SK-N-SH (cell line): Measurements from ENCODE around the gene P2RY6. TPM values are rescaled to one million over a fixed set of nuclear protein-coding genes. Genes with fewer than 3 reads are reported as not detected.

ENCODE experiments used
- CTCF ChIA-PET: fragments of 300-600, 350-600 bp; formaldehyde crosslinking; extraction: SDS; loops from one replicate; lab custom pipeline; 2021; lab: Yijun Ruan, JAX
- POLR2A ChIA-PET: fragments of 350-600 bp; sonication (Branson Sonifier 250); formaldehyde crosslinking; extraction: SDS; loops from one replicate; lab custom pipeline; 2020; ENCODE audit warnings: antibody characterized with exemption, inconsistent platforms; lab: Yijun Ruan, JAX
- DNase-seq: peaks from one replicate; pipeline ENCODE4 v3.0.0; 2012
- H2AFZ ChIP-seq: fragments of 200-600 bp; sonication (generic); 2 replicates; pipeline ENCODE4 v1.8.1; 2016; ENCODE audit warnings: antibody characterized with exemption, mild to moderate bottlenecking, low read depth
- H3F3A ChIP-seq: fragments of 200-600 bp; sonication (generic); replicated peaks from 2 replicates; pipeline ENCODE3; 2016; ENCODE audit warnings: antibody characterized with exemption, mild to moderate bottlenecking; ENCODE audit not compliant: insufficient read depth
- H3K27ac ChIP-seq, 2 experiments: fragments of 200-500 bp in 1 of 2; fragments of 200-600 bp in 1 of 2; sonication (Bioruptor generic) in 1 of 2; sonication (generic), shearing (Covaris generic) in 1 of 2; 2 replicates each; pipeline versions ENCODE4 v1.5.1 to v1.6.1; 2014 to 2016; ENCODE audit warnings: low read depth in 2 of 2, inconsistent platforms in 1 of 2, low read length in 1 of 2, mild to moderate bottlenecking in 1 of 2, mixed read lengths in 1 of 2
- H3K27me3 ChIP-seq: fragments of 200-600 bp; sonication (generic), shearing (Covaris generic); 2 replicates; pipeline ENCODE4 v1.6.1; 2016; ENCODE audit warnings: mixed run types; ENCODE audit not compliant: insufficient read depth
- H3K36me3 ChIP-seq, 2 experiments: fragments of 200-500 bp in 1 of 2; fragments of 200-600 bp in 1 of 2; sonication (Bioruptor generic) in 1 of 2; sonication (generic) in 1 of 2; replicated peaks in 1 of 2; 2 replicates each; pipeline versions ENCODE3 to v1.5.1; 2014 to 2016; ENCODE audit warnings: low read length in 1 of 2, mild to moderate bottlenecking in 1 of 2; ENCODE audit not compliant: insufficient read depth in 2 of 2, control insufficient read depth in 1 of 2
- H3K4me1 ChIP-seq, 2 experiments: fragments of 200-500 bp in 1 of 2; fragments of 200-600 bp in 1 of 2; sonication (Bioruptor generic) in 1 of 2; sonication (generic), shearing (Covaris generic) in 1 of 2; 2 replicates each; pipeline versions ENCODE4 v1.5.1 to v1.6.1; 2014 to 2016; ENCODE audit warnings: low read depth in 1 of 2, low read length in 1 of 2, mixed run types in 1 of 2; ENCODE audit not compliant: insufficient read depth in 2 of 2, control insufficient read depth in 1 of 2
- H3K4me2 ChIP-seq: fragments of 200-600 bp; sonication (generic), shearing (Covaris generic); 2 replicates; pipeline ENCODE4 v1.6.1; 2017; ENCODE audit warnings: mixed run types
- H3K4me3 ChIP-seq, 2 experiments: fragments of 200-500 bp in 1 of 2; fragments of 200-600 bp in 1 of 2; sonication (Bioruptor generic) in 1 of 2; sonication (generic), shearing (Covaris generic) in 1 of 2; 2 replicates each; pipeline versions ENCODE4 v1.5.1 to v1.8.1; 2014 to 2016; ENCODE audit warnings: low read depth in 2 of 2, inconsistent platforms in 1 of 2, low read length in 1 of 2, mild to moderate bottlenecking in 1 of 2, mixed read lengths in 1 of 2, moderate library complexity in 1 of 2
- H3K79me2 ChIP-seq: fragments of 200-600 bp; sonication (generic); 2 replicates; pipeline ENCODE4 v1.8.1; 2017; ENCODE audit warnings: mild to moderate bottlenecking; ENCODE audit not compliant: insufficient read depth
- H3K9ac ChIP-seq: fragments of 200-600 bp; sonication (generic); 2 replicates; pipeline ENCODE4 v1.6.1; 2017; ENCODE audit warnings: mixed run types
- H3K9me2 ChIP-seq: fragments of 200-600 bp; sonication (generic); 2 replicates; pipeline ENCODE4 v1.6.1; 2017; ENCODE audit warnings: mixed run types
- H3K9me3 ChIP-seq: fragments of 200-600 bp; sonication (generic); 2 replicates; pipeline ENCODE4 v1.6.1; 2017; ENCODE audit warnings: mixed run types, mild to moderate bottlenecking, moderate library complexity
- H4K20me1 ChIP-seq: fragments of 200-600 bp; sonication (generic); 2 replicates; pipeline ENCODE4 v1.6.1; 2017; ENCODE audit warnings: mild to moderate bottlenecking, mixed run types; ENCODE audit not compliant: insufficient read depth
- CHD2 ChIP-seq: fragments of 150-350 bp; IDR thresholded peaks from 2 replicates; pipeline ENCODE4 v1.6.1; 2018; ENCODE audit warnings: low read length; ENCODE audit not compliant: partially characterized antibody
- CTCF ChIP-seq: fragments of 200-600 bp; sonication (generic); IDR thresholded peaks from 2 replicates; pipeline ENCODE4 v1.6.1; 2017; ENCODE audit warnings: antibody characterized with exemption, mild to moderate bottlenecking, moderate library complexity
- ELF1 ChIP-seq: IDR thresholded peaks from 2 replicates; pipeline ENCODE4 v1.4.0; 2012
- EP300 ChIP-seq, 2 experiments: IDR thresholded peaks; 2 replicates each; pipeline versions ENCODE4 v1.4.0 to v1.6.1; 2012; ENCODE audit warnings: borderline replicate concordance in 1 of 2, low read depth in 1 of 2, low read length in 1 of 2
- EZH2phosphoT487 ChIP-seq: fragments of 200-600 bp; sonication (generic); IDR thresholded peaks from 2 replicates; pipeline ENCODE4 v1.6.1; 2017; ENCODE audit warnings: low read depth, mixed run types, mild to moderate bottlenecking, antibody characterized with exemption, moderate library complexity, borderline replicate concordance
- FOSL2 ChIP-seq: IDR thresholded peaks from 2 replicates; pipeline ENCODE4 v1.4.0; 2012; ENCODE audit warnings: low read depth, mild to moderate bottlenecking, moderate library complexity, borderline replicate concordance
- FOXJ3 ChIP-seq: sonication (generic); formaldehyde crosslinking; IDR thresholded peaks from 2 replicates; pipeline ENCODE4 v1.5.1; 2020; ENCODE audit warnings: mild to moderate bottlenecking, missing genetic modification reagents
- FOXM1 ChIP-seq: IDR thresholded peaks from 2 replicates; pipeline ENCODE4 v1.4.0; 2012; ENCODE audit warnings: low read depth, mild to moderate bottlenecking
- GABPA ChIP-seq: IDR thresholded peaks from 2 replicates; pipeline ENCODE4 v1.4.0; 2012; ENCODE audit warnings: low read depth, mild to moderate bottlenecking
- GATA2 ChIP-seq: sonication (generic); formaldehyde crosslinking; IDR thresholded peaks from 2 replicates; pipeline ENCODE4 v1.5.0; 2020; ENCODE audit warnings: mild to moderate bottlenecking, missing genetic modification reagents
- JUND ChIP-seq: IDR thresholded peaks from 2 replicates; pipeline ENCODE4 v1.4.0; 2012
- MAX ChIP-seq: IDR thresholded peaks from 2 replicates; pipeline ENCODE4 v1.4.0; 2012; ENCODE audit warnings: low read depth
- MEF2A ChIP-seq: IDR thresholded peaks from 2 replicates; pipeline ENCODE4 v1.4.0; 2012; ENCODE audit warnings: low read depth, borderline replicate concordance
- MXI1 ChIP-seq: IDR thresholded peaks from 2 replicates; pipeline ENCODE4 v1.6.1; 2012; ENCODE audit warnings: mild to moderate bottlenecking, low read depth, low read length, improper control_type of control experiment
- NFIC ChIP-seq: IDR thresholded peaks from 2 replicates; pipeline ENCODE4 v1.4.0; 2012; ENCODE audit warnings: borderline replicate concordance
- PBX3 ChIP-seq: IDR thresholded peaks from 2 replicates; pipeline ENCODE4; 2012
- POLR2AphosphoS5 ChIP-seq: IDR thresholded peaks from 2 replicates; pipeline ENCODE4 v1.6.1; 2012; ENCODE audit warnings: low read depth, low read length
- RAD21 ChIP-seq: IDR thresholded peaks from 2 replicates; pipeline ENCODE4 v1.6.1; 2012; ENCODE audit warnings: mild to moderate bottlenecking, low read length
- RFX5 ChIP-seq: IDR thresholded peaks from 2 replicates; pipeline ENCODE4 v1.6.1; 2012; ENCODE audit warnings: mild to moderate bottlenecking, improper control_type of control experiment, low read length
- RXRA ChIP-seq: IDR thresholded peaks from 2 replicates; pipeline ENCODE4 v1.4.0; 2012; ENCODE audit warnings: low read depth, mild to moderate bottlenecking, borderline replicate concordance
- SIN3A ChIP-seq: IDR thresholded peaks from 2 replicates; pipeline ENCODE4 v1.6.1; 2012; ENCODE audit warnings: low read depth, mild to moderate bottlenecking, low read length, moderate library complexity, borderline replicate concordance
- SMC3 ChIP-seq: IDR thresholded peaks from 2 replicates; pipeline ENCODE4 v1.6.1; 2012; ENCODE audit warnings: low read depth, low read length, improper control_type of control experiment
- TAF1 ChIP-seq: IDR thresholded peaks from 2 replicates; pipeline ENCODE4 v1.6.1; 2012; ENCODE audit warnings: low read depth, mild to moderate bottlenecking, low read length, moderate library complexity, borderline replicate concordance
- TCF12 ChIP-seq: IDR thresholded peaks from 2 replicates; pipeline ENCODE4 v1.4.0; 2012
- USF1 ChIP-seq: IDR thresholded peaks from 2 replicates; pipeline ENCODE4 v1.4.0; 2012; ENCODE audit warnings: low read depth, borderline replicate concordance
- USF2 ChIP-seq: fragments of 150-350 bp; IDR thresholded peaks from 2 replicates; pipeline ENCODE4 v1.6.1; 2017; ENCODE audit warnings: antibody characterized with exemption, low read length, low read depth, borderline replicate concordance
- YY1 ChIP-seq: IDR thresholded peaks from 2 replicates; pipeline ENCODE4 v1.4.0; 2012; ENCODE audit warnings: low read depth, mild to moderate bottlenecking
- WGBS: methylation state at CpG from one replicate; pipeline ENCODE4 v1.1.6; 2017; ENCODE audit warnings: low lambda C conversion rate; 5-methylcytosine and 5-hydroxymethylcytosine counted together
- polyA plus RNA-seq, 3 experiments: library from polyadenylated mRNA; depleted of rRNA; stranded (reverse); fragments of >200 nt; gene quantifications; 2 replicates each; pipeline ENCODE4 v1.2.3, GENCODE V29; 2012
- TF ChIP-seq, protein P1 (sequence below): IDR thresholded peaks from 2 replicates; pipeline ENCODE4 v1.4.0; 2012; ENCODE audit warnings: low read depth, borderline replicate concordance

P2RY6 gene
- polyA plus RNA-seq, 1 of the 3 experiments (the other 2 are of a cell fraction) = 0.15 TPM

DNA sequence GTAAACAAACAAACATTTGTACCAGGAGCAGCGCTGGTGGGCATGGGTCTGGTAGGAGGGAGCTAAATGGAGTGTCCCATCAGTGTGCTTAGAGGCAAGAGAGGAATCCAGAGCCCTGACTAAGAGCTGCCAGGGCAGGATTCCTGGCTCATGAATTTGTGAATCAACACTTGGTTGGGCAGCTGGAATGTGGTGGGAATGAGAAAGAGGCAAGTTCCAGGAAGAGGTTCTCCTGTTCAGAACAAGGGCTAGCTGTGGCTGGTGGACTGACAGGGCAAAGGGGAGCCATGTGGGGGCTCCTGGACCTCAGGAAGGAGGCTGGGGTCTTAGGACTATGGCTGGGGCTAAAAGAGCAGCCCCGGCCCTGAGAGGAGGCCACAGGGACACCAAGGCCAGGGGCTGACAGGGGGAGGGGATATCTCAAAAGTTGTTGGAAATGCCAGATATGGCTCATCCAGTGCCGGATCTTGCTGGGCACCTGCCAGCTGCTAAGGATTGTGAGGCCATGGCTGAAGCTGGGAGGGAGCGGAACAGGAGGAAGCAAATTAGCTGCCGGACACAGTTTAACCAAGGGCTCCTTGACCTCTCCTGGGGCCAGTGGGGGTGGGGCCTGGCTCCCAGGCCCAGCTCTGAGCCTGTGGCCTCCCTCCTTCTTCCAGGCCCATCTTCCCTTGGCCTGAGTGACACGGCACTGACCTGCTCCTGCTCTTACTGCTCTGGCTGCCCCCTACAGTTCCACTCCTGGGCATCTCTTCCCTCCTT lies 14.6 kb upstream of the P2RY6 start:
- Histone ChIP-seq H3K9me2 (no peaks in the 10 kb centered on the region), H2AFZ (peak overlapping the region; percentile 70), H3K27ac (peak overlapping the region; percentile 56 to 98), H3K9ac (peak overlapping the region; percentile 76), H3K9me3 (no peaks in the 10 kb centered on the region), H3K4me1 (peaks cover 12 to 18% of the 10 kb centered on the region in 2 experiments; a peak in 3 of 4 replicates), H3F3A (peaks cover 25% of the 10 kb centered on the region), H3K27me3 (no peaks in the 10 kb centered on the region), H3K4me3 (no peak overlapping the region), H3K4me2 (peak overlapping the region; percentile 71), H3K36me3 (no peaks in the 10 kb centered on the region), H3K79me2 (no peaks in the 10 kb centered on the region), H4K20me1 (no peaks in the 10 kb centered on the region)
- WGBS = 40% methylated on average over 5 of the region's 6 CpGs
- POLR2A ChIA-PET = no interaction called here
- CTCF ChIA-PET = interaction anchor here (0.7 to 3.1 kb wide), 10 partner anchors 10 to 94 kb away, joined by 3 to 18 read pairs (median 4); no protein-coding TSS in a partner anchor
- DNase-seq = no peak
- TF ChIP-seq MEF2A = no peak
- TF ChIP-seq MAX = peak; percentile 72
- no peak for TF ChIP-seq CTCF
- TF ChIP-seq GATA2 = no peak
- no peak for TF ChIP-seq FOXM1
- TF ChIP-seq NFIC = peak; percentile 62; the same call in 1 of the 2 replicates
- TF ChIP-seq MXI1 = no peak
- no peak for TF ChIP-seq USF2
- 0 out of 2 replicates have a peak, but pooled peaks have one; percentile 41 for TF ChIP-seq YY1
- no peak for TF ChIP-seq CHD2
- TF ChIP-seq, protein P1, sequence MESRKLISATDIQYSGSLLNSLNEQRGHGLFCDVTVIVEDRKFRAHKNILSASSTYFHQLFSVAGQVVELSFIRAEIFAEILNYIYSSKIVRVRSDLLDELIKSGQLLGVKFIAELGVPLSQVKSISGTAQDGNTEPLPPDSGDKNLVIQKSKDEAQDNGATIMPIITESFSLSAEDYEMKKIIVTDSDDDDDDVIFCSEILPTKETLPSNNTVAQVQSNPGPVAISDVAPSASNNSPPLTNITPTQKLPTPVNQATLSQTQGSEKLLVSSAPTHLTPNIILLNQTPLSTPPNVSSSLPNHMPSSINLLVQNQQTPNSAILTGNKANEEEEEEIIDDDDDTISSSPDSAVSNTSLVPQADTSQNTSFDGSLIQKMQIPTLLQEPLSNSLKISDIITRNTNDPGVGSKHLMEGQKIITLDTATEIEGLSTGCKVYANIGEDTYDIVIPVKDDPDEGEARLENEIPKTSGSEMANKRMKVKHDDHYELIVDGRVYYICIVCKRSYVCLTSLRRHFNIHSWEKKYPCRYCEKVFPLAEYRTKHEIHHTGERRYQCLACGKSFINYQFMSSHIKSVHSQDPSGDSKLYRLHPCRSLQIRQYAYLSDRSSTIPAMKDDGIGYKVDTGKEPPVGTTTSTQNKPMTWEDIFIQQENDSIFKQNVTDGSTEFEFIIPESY = no peak
- peak; percentile 57 for TF ChIP-seq TCF12
- no peak for TF ChIP-seq EZH2phosphoT487
- no peak for TF ChIP-seq TAF1
- TF ChIP-seq EP300 (IDR thresholded peaks at IDR 0.05; ENCODE audit: borderline replicate concordance in 1 of 2, low read depth in 1 of 2, low read length in 1 of 2) = peak in 1 of 2 experiments; percentile 53; a peak in 1 of 4 replicates
- no peak for TF ChIP-seq SMC3
- TF ChIP-seq JUND = peak; percentile 33; the same call in 1 of the 2 replicates
- peak; percentile 41; the same call in 1 of the 2 replicates for TF ChIP-seq POLR2AphosphoS5
- TF ChIP-seq SIN3A = no peak
- TF ChIP-seq RXRA = no peak
- peak; percentile 71 for TF ChIP-seq PBX3
- peak; percentile 70 for TF ChIP-seq ELF1
- peak; percentile 34; the same call in 1 of the 2 replicates for TF ChIP-seq GABPA
- peak; percentile 56; the same call in 1 of the 2 replicates for TF ChIP-seq FOSL2
- TF ChIP-seq RFX5 = no peak
- TF ChIP-seq FOXJ3 (CRISPR knock-in tag) = no peak
- TF ChIP-seq USF1 = no peak
- TF ChIP-seq RAD21 = no peak
